ENCODE measurements around the gene IFI16.

DNA sequence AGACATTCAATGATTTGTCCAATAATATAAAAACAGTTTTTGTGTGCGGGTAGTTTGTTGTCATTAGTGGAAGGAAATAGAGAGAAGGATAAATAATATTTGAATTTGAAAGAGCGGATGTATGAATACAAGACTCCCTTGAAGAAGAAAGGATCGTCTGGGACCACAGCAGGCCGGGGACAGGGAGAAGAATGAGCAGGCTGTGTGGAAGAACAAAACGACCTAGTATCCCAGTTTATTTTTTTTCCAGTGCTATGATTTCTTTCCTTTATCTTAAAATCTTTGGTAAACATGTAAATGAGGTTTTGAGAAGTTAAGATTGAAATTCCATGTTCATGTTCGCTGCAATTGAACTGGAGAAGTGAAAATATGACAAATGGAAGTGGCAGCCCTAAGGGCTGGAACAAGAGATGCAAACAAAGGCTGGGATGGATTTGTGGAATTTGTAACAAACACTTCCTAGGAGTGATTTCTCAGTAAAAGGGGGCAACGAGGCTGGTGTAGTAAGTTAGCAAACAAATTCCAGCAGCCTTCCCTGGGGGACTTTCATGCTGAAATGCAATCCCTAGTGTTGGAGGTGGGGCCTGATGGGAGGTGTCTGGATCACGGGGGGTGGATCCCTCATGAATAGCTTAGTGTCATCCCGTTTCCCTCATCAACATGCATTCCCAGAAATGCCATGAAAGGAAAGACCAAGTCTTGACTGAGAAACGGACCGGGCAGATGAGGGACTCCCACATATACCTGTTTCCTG lies 10.2 kb upstream of the IFI16 start:
- TF ChIP-seq, protein P1, sequence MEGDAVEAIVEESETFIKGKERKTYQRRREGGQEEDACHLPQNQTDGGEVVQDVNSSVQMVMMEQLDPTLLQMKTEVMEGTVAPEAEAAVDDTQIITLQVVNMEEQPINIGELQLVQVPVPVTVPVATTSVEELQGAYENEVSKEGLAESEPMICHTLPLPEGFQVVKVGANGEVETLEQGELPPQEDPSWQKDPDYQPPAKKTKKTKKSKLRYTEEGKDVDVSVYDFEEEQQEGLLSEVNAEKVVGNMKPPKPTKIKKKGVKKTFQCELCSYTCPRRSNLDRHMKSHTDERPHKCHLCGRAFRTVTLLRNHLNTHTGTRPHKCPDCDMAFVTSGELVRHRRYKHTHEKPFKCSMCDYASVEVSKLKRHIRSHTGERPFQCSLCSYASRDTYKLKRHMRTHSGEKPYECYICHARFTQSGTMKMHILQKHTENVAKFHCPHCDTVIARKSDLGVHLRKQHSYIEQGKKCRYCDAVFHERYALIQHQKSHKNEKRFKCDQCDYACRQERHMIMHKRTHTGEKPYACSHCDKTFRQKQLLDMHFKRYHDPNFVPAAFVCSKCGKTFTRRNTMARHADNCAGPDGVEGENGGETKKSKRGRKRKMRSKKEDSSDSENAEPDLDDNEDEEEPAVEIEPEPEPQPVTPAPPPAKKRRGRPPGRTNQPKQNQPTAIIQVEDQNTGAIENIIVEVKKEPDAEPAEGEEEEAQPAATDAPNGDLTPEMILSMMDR (IDR thresholded peaks at IDR 0.05), result no peak
- TF ChIP-seq ZFX (IDR thresholded peaks at IDR 0.05; ENCODE audit: borderline replicate concordance), result no peak

Data from 22Rv1 (cell line).